Measurements from ENCODE around the gene LYRM4.

The LYRM4 gene

GRCh38 chr6:5206920-5207561 is 53.7 kb downstream of the LYRM4 start:
- no peak overlapping the region for H3K27ac ChIP-seq
- TF ChIP-seq, protein P1, sequence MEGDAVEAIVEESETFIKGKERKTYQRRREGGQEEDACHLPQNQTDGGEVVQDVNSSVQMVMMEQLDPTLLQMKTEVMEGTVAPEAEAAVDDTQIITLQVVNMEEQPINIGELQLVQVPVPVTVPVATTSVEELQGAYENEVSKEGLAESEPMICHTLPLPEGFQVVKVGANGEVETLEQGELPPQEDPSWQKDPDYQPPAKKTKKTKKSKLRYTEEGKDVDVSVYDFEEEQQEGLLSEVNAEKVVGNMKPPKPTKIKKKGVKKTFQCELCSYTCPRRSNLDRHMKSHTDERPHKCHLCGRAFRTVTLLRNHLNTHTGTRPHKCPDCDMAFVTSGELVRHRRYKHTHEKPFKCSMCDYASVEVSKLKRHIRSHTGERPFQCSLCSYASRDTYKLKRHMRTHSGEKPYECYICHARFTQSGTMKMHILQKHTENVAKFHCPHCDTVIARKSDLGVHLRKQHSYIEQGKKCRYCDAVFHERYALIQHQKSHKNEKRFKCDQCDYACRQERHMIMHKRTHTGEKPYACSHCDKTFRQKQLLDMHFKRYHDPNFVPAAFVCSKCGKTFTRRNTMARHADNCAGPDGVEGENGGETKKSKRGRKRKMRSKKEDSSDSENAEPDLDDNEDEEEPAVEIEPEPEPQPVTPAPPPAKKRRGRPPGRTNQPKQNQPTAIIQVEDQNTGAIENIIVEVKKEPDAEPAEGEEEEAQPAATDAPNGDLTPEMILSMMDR (IDR thresholded peaks at IDR 0.05): no peak
- no peak for TF ChIP-seq ZFX (IDR thresholded peaks at IDR 0.05; ENCODE audit: borderline replicate concordance)

DNA sequence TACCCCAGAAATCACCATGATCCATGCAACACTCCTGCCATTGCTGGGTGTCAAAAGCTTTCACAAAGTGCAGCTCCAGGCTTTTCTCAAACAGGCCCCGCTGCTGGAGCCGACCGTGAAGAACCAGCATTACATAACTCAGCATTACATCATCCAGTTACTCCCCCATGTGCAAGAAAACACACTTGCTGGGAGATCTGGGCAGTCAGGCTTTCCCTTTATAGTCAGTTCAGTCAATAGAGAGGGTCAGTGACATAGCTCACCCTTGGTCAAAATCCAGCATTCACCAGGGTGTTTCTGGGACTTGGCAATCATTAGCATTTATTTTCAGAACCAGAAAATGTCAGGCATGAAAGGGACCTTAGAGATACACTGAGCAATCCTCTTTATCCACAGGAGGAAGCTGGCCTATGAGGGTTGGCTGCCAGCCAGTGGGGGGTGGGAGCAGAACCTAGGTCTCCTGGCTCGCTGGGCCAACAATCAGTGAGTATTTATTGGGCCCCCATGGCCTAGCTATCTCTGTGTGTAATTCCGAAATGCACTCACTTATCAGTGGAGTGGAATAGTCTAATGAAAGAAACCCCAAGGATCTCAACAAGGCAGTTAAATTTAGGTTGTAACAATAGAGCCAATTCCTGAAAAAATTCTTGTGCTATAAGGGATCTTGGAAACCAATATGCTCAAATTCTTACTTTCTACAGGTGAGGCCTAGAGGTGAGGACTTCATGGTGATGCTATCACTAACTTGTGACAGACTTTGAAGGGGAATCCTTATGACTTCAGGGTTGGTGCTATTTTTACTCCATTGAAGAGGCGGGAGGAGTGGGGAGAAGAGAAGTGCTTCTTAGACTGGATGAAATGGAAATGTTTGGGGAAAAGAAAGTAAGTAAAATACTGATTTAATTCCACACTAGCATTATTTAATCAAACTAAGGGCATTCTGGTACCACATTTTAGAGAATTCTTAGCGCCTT is 54.6 kb downstream of the LYRM4 start:
- TF ChIP-seq, protein P1 (IDR thresholded peaks at IDR 0.05): no peak
- TF ChIP-seq ZFX (IDR thresholded peaks at IDR 0.05; ENCODE audit: borderline replicate concordance): no peak
- H3K27ac ChIP-seq: no peak overlapping the region

DNA sequence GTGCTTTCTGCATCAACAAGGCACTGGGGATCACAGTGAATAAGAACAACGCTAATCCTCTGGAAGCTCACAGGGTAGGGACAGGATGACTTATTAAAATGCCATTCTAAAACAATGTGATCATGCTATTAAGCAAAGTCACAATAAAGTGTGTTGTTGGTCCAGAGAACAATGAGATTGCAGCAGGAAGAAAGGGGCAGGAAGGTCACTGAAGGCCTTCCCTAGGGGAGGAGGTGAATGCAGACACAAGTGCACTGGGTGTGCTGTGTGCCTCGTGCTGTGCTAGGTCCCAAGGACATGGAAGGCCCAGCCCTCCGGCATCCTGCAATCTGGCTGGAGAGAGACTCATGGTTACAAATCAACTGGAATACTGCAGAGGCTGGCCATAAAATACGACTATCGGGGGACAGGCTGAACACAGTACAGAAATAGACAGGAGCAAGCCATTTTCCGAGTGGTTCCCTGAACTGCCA is 55.7 kb downstream of the LYRM4 start:
- H3K27ac ChIP-seq: no peak overlapping the region
- no peak for TF ChIP-seq ZFX (IDR thresholded peaks at IDR 0.05; ENCODE audit: borderline replicate concordance)
- TF ChIP-seq, protein P1 (IDR thresholded peaks at IDR 0.05): no peak

DNA sequence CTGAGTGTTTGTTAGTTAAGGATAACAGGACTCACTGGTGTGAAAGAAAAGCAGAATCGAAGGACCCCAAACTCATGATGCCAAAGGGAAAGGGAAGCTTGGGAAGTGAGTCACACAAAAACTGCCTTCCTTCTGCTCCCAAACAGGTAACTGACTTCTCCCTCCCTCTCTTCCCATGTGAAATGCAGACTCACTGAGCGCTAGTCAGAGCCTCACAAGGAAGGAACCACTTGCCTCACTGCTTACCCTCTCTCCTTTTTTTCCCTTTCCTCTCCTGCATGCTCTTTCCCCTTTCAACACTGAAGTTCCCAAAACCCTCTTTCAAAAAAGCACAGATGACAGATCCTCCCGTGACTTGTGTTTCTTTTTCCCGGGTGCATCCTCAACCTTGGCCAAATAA is 56.4 kb downstream of the LYRM4 start:
- TF ChIP-seq ZFX (IDR thresholded peaks at IDR 0.05; ENCODE audit: borderline replicate concordance): no peak
- TF ChIP-seq, protein P1 (IDR thresholded peaks at IDR 0.05): no peak
- no peak overlapping the region for H3K27ac ChIP-seq

GRCh38 chr6:5203546-5203945 is 57.2 kb downstream of the LYRM4 start:
- no peak overlapping the region for H3K27ac ChIP-seq
- TF ChIP-seq, protein P1 (IDR thresholded peaks at IDR 0.05): no peak
- TF ChIP-seq ZFX (IDR thresholded peaks at IDR 0.05; ENCODE audit: borderline replicate concordance): no peak

DNA sequence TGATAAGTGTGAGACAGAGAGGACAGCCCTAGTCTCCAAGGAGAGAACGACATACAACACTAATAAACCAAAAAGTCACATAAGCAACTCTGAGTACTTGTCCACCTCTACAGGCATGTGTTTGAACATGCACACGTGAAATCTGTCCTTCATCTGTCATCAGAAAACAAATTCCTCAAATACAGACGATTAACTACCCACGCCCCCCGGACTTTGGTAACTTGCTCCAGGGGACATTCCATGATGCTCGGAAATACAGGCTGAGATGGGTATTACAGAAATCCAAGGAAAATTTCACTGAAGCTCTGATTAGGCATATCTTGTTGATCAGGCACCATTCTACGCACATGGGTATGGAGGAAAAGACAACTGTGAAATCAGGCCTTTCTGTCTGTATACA is 57.8 kb downstream of the LYRM4 start:
- no peak overlapping the region for H3K27ac ChIP-seq
- TF ChIP-seq, protein P1 (IDR thresholded peaks at IDR 0.05): no peak
- TF ChIP-seq ZFX (IDR thresholded peaks at IDR 0.05; ENCODE audit: borderline replicate concordance): no peak

DNA sequence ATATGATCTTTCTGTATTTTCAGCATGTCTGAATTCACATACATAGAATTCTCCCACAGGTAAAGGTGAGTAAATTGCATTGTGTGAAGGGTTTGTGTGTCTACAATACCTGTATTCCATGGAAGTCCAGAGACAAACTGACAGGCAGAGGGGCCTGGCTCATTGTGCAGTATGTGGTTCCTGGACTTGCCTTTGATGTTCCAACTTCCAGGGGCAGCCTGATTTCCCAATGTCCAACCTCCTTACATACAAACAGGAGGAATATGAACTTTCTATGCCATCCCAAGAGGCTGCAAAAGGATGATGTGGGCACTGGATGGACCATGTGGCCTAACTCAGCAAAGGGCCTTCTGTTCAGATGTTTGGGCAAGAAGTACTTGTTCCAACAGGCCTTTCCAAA is 58.5 kb downstream of the LYRM4 start:
- no peak for TF ChIP-seq ZFX (IDR thresholded peaks at IDR 0.05; ENCODE audit: borderline replicate concordance)
- TF ChIP-seq, protein P1 (IDR thresholded peaks at IDR 0.05): no peak
- no peak overlapping the region for H3K27ac ChIP-seq
